Measurements from ENCODE around the gene PRPF19.

The PRPF19 gene

DNA sequence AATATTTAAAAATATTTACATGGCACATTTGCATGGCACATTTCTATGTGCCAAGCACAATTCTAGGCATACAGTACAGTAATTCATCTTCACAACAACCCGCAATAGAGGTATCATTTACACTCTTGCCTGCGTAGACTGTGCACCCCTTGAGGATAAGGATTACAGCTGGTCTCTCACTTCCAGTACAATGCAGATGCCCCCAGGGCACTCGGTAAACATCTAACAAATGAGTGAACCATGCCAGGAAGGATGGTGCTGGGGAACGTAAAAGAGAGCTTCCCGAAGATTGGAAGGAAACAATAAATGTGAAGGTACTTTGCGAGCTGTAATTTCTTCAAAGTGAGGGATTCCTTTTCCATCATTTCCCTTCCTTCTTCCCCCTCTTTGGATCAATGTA is 1.3 kb downstream of the PRPF19 start:
- DNase-seq, result no peak

DNA sequence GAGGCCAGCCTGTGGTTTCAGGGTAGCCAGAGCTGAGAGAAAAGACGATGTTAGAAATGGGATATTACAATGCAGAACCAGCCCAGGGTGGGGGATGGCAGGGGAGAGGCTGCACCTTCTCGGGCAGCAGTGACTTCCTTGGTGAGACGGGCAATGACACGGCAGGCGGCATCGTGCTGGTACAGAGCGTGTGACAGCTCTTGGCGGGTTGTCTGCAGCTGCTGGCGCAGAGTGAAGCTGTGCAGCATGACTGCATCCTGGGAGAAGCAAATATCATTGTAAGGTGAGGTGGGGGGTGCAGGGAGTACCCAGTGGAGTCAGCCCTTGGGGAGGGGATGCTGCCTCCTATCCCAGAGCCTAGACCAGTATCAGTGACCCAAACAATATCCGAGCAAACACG is 3.8 kb downstream of the PRPF19 start:
- no peak for DNase-seq

- DNase-seq, result no peak
These were observed 5.5 kb downstream of the PRPF19 start for GRCh38 chr11:60900673-60901404.

GRCh38 chr11:60899977-60900376 is 6.4 kb downstream of the PRPF19 start:
- DNase-seq, result no peak

GRCh38 chr11:60899046-60899936 is 7.1 kb downstream of the PRPF19 start:
- DNase-seq, result peak; percentile 68 to 73 (median 71)

- DNase-seq, result no peak
These were observed 8.9 kb downstream of the PRPF19 start for GRCh38 chr11:60897496-60897895.

GRCh38 chr11:60895687-60896086 is 10.7 kb downstream of the PRPF19 start:
- peak in 1 of 4 experiments; percentile 27 for DNase-seq

DNA sequence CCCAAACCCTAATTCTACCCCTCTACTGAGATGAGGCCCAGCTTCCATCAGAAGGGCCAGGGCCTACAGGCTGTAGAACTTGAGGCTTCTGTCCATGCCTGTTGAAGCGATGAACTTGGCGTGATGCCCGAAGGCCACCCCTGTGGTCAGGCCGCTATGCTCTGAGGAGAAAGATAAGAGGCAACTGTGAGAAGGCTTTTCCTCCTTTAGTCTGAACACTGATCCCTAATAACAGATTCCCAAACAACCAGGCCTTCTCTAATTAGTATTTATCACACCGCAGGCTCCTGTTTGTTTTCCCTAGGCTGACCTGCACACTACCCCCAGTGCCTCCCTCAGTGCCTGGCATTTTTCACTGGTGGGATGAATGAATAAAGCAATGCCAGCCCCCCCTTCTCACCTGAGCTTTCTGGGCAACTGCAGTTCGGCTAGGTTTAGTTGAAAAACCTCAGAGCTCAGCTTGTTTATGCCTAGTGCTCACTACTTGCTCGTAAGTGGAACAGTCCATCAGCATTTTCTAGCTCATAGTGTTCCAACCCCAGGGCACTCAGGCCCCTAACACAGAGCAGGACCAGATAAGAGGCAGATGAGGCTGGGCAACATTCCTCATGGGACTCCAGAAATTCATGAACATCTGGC is 15.2 kb downstream of the PRPF19 start:
- no peak for DNase-seq

DNA sequence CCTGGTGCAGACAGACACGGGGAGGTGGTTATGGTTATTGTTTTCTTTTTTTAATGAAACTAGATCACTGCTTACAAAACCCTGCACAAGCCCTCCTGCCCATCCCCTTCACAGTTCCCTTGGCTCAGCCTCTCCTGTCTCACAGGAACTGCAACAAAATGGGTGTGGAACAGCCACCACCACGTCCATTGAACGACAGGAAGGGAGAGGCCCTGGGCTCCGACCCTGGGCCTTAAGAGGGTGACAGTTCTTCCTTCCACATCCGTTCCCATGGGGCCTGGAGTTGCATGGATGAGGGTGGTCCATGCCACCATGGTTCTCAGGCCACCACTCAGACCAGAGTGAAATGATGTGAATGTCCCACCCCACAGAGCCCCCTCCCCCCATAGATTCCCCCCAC is 15.7 kb downstream of the PRPF19 start:
- no peak for DNase-seq

GRCh38 chr11:60889869-60890311 is 16.5 kb downstream of the PRPF19 start:
- no peak for DNase-seq

GRCh38 chr11:60887556-60887955 is 18.8 kb downstream of the PRPF19 start:
- peak; percentile 47 to 71 (median 60) for DNase-seq

GRCh38 chr11:60880643-60881282 is 25.6 kb downstream of the PRPF19 start:
- no peak for DNase-seq

- DNase-seq, result no peak
These were observed 26.3 kb downstream of the PRPF19 start for GRCh38 chr11:60879971-60880588.

DNA sequence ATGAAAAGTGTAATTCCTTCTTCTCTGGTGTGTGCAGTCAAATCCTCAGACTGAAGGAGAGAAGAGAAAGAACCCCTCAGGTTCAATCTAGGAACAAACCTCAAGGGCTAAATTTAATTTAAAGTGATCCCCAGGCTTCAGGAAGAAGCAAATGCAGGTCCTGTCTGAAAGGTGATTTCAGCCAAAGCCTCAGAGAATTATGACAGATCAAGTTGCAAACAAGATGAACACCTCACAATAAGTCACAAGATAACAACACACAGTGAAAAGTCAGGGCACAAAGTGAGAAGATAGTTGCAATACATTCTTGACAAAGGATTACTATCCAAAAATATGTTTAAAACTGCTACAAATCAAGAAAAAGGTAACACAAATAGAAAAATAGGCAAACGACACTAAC is 27.3 kb downstream of the PRPF19 start:
- DNase-seq, result no peak

GRCh38 chr11:60878245-60879101 is 27.9 kb downstream of the PRPF19 start:
- no peak for DNase-seq

- DNase-seq, result no peak
These were observed 30.3 kb downstream of the PRPF19 start for GRCh38 chr11:60876168-60876485.

GRCh38 chr11:60875366-60876167 is 30.8 kb downstream of the PRPF19 start:
- DNase-seq, result no peak

DNA sequence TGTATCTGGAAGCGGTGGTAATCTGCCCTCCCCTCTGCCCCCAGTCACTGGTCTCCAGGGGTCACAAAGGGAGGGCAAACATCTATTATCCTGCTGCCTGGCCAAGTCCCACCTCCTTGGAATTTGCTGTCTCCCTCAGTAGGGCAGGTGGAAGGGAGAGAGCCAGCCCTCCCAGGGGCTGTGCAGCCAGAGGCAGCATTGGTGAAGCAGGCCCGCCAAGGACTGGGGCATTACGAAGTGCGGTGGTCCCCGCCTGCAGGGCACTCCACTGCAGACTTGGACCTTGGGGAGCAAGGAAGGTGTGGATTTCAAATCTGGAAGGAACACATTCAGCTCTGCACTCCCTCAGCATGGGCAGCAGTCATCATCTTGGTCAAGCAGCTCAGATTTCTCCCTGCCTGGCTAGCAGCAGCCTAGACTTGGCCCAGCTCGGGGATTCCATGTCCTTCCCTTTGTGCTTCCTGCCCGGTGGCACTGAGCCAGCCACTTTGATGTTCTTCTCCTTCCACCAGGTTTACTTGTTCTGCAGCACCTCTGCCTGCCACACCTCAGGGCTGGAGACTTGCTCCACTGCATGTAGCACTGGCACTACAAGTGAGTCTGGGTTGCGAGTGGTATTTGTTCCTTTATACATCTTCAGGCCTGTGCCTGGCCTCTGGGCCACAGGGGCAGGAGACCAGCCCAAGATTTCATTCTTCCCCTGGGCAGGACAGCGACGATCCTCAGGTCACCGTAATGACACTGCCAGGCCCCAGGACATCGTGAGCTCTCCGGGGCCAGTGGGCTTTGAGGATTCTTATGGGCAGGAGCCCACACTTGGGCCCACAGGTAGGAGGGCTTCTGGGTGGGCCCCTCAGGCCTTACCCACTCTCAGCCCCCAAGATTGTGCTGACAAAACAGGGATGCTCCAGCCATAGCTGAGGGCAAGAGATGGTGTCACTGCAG is 31.7 kb downstream of the PRPF19 start:
- no peak for DNase-seq

GRCh38 chr11:60873533-60873932 is 32.9 kb downstream of the PRPF19 start:
- no peak for DNase-seq

All from suppressor macrophage (primary cell).